Ascending aorta (tissue), 2 donors: ENCODE results near the gene CFAP77. TPM values are rescaled to one million over a fixed set of nuclear protein-coding genes. Genes with fewer than 3 reads are reported as not detected.

Source experiments
- DNase-seq, 2 donors: peaks; one replicate each; pipeline ENCODE4 v3.0.0-alpha.2; 2019; ENCODE audit warnings: low spot score in 2 of 2
- H3K27ac ChIP-seq, 2 donors: fragments of 200-600 bp; sonication (generic); one replicate each; pipeline ENCODE4 v1.5.1; 2016 to 2017; ENCODE audit warnings: mild to moderate bottlenecking in 1 of 2
- H3K27me3 ChIP-seq: fragments of 200-600 bp; sonication (generic); one replicate; pipeline ENCODE4 v1.5.1; 2017
- H3K36me3 ChIP-seq, 2 donors: fragments of 200-600 bp; sonication (generic); one replicate each; pipeline ENCODE4 v1.5.1; 2016
- H3K4me1 ChIP-seq, 2 donors: fragments of 200-600 bp; sonication (generic); one replicate each; pipeline ENCODE4 v1.5.1; 2016 to 2017; ENCODE audit warnings: mild to moderate bottlenecking in 1 of 2
- H3K4me3 ChIP-seq, 2 donors: fragments of 200-600 bp; sonication (generic); one replicate each; pipeline ENCODE4 v1.5.1; 2016 to 2017; ENCODE audit warnings: mild to moderate bottlenecking in 1 of 2
- H3K9me3 ChIP-seq, 2 donors: fragments of 200-600 bp; sonication (generic); one replicate each; pipeline ENCODE4 v1.5.1; 2016
- CTCF ChIP-seq, 3 experiments: fragments of 200-600 bp in 2 of 3; fragments of 450-650 bp in 1 of 3; sonication (generic) in 2 of 3; IDR thresholded peaks; one replicate each; pipeline ENCODE4 v1.5.1; 2016 to 2019; ENCODE audit warnings: antibody characterized with exemption in 3 of 3, mild to moderate bottlenecking in 1 of 3, moderate library complexity in 1 of 3
- intact Hi-C: fragments of 100-400 bp; cut with DNase I; formaldehyde crosslinking; loops from one replicate; pipeline ENCODE4 v1.15.1; 2023
- total RNA-seq: library from RNA; depleted of rRNA; stranded (reverse); fragments of >200 nt; gene quantifications from one replicate; pipeline ENCODE4 v1.1.0, GENCODE V29; 2016

CFAP77 gene
- total RNA-seq, 1 donor from 2014 or later = not detected

- TF ChIP-seq CTCF (IDR thresholded peaks at IDR 0.05) = no peak
- no peak for DNase-seq
- H3K27me3 ChIP-seq = peaks cover 11% of the 10 kb centered on the region
- no peaks in the 10 kb centered on the region for H3K4me1 ChIP-seq
- intact Hi-C loops = no loop called here
- no peaks in the 10 kb centered on the region for H3K36me3 ChIP-seq
- H3K4me3 ChIP-seq = no peak overlapping the region
- no peak overlapping the region for H3K27ac ChIP-seq
- no peaks in the 10 kb centered on the region for H3K9me3 ChIP-seq
Observed at GRCh38 chr9:132547436-132547835, 137.4 kb downstream of the CFAP77 start.

DNA sequence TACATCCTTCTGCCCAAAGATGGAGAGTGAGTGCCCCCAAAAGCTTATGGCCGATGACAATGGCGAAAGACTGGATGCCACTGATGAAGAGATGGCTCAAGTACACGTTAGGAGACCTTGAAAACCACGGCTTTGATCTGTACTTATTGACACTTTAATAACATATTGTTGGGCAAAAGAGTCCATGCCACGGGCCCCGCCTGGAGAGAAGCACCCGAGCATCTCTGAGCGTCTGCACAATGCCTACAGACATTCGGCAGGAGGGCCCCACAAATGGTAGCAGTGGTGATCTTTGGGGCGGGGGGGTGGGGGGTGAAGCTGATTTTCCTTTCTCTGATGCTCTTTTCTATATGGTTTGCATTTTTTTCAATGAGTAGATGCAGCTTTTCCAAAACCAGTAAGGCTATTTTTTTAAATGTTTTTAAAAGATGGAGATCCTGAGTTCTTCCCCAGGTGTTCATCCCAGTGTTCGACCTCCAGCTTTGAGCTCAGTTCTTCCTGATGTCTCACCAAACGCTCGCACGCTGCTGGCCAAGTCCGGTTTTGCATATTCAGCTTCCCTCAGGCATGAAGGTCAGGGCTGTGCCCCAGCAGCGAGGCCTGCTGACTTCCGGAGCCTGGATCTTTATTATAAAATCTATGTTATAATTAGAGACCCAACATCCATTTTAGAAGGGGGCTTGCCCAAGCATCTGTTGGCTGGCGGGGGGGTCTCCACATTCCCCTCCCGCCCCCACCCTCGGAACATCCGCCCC lies 138.1 kb downstream of the CFAP77 start:
- peaks cover 11% of the 10 kb centered on the region for H3K27me3 ChIP-seq
- DNase-seq = no peak

DNA sequence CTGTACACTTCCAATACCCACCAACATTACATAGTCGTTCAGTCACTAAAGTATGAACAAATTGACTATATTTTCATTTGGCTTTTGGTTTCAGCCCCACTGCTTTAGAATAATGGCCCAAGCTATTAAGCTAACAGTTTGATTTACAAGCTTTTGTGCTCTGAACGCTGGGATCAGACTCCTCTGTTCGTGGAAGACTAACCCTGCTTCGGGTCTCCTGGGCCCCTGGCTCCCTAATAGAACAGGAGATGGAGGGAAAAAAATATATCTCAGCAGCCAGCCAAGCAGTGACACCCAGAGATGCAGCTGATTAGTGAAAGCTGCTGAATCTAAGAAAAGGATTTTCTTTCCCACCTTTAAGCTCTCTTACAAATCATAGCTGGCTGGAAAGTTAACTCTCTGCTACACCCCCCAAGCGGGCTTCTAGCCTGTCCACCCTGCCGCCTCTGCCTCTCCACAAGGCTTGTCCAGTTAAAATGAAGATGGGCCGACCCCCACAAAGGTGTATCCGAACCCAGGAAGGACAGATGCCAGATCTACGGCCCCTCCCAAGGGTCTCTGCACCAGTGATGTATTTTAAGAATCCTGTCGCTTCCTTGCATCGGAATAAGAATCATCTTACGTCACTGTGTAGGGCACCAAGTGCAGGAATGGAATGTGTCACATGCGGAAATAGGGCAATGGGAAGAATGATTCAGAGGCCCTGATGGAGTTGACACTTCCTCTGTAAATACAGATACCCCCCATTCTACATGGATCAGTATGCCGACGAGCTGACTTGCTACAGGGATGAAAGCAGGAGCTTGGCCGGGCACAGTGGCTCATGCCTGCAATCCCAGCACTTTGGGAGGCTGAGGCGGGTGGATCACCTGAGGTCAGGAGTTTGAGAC lies 139.0 kb downstream of the CFAP77 start:
- Histone ChIP-seq H3K27ac (no peak overlapping the region), H3K4me1 (no peaks in the 10 kb centered on the region), H3K27me3 (peaks cover 11% of the 10 kb centered on the region), H3K36me3 (no peaks in the 10 kb centered on the region), H3K4me3 (no peak overlapping the region), H3K9me3 (no peaks in the 10 kb centered on the region)
- no peak for DNase-seq
- intact Hi-C loops = no loop called here
- no peak for TF ChIP-seq CTCF (IDR thresholded peaks at IDR 0.05)

More for the DNA sequence above, 138.1 kb downstream of the CFAP77 start:
- no peak for TF ChIP-seq CTCF (IDR thresholded peaks at IDR 0.05)
- intact Hi-C loops = no loop called here
- no peak overlapping the region for H3K4me3 ChIP-seq
- H3K9me3 ChIP-seq = no peaks in the 10 kb centered on the region
- H3K36me3 ChIP-seq = no peaks in the 10 kb centered on the region
- H3K27ac ChIP-seq = no peak overlapping the region
- H3K4me1 ChIP-seq = no peaks in the 10 kb centered on the region

- H3K27me3 ChIP-seq = peaks cover 5% of the 10 kb centered on the region
- no peaks in the 10 kb centered on the region for H3K9me3 ChIP-seq
- H3K4me1 ChIP-seq = no peaks in the 10 kb centered on the region
- intact Hi-C loops = no loop called here
- TF ChIP-seq CTCF (IDR thresholded peaks at IDR 0.05) = no peak
- H3K36me3 ChIP-seq = no peaks in the 10 kb centered on the region
- H3K27ac ChIP-seq = no peak overlapping the region
- no peak overlapping the region for H3K4me3 ChIP-seq
- DNase-seq = no peak
Observed at GRCh38 chr9:132551556-132551955, 141.5 kb downstream of the CFAP77 start.

- Histone ChIP-seq H3K4me1 (no peaks in the 10 kb centered on the region), H3K9me3 (no peaks in the 10 kb centered on the region), H3K27me3 (peaks cover under 1% of the 10 kb centered on the region), H3K4me3 (no peak overlapping the region), H3K27ac (no peak overlapping the region), H3K36me3 (no peaks in the 10 kb centered on the region)
- intact Hi-C loops = no loop called here
- DNase-seq = no peak
- TF ChIP-seq CTCF (IDR thresholded peaks at IDR 0.05) = no peak
Observed at GRCh38 chr9:132552041-132552440, 142.0 kb downstream of the CFAP77 start.
